ENCODE results near the gene TMEM222. TPM values are rescaled to one million over a fixed set of nuclear protein-coding genes. Genes with fewer than 3 reads are reported as not detected.

The TMEM222 gene
- total RNA-seq, 1 experiment from 2014 or later = 28.7 TPM

DNA sequence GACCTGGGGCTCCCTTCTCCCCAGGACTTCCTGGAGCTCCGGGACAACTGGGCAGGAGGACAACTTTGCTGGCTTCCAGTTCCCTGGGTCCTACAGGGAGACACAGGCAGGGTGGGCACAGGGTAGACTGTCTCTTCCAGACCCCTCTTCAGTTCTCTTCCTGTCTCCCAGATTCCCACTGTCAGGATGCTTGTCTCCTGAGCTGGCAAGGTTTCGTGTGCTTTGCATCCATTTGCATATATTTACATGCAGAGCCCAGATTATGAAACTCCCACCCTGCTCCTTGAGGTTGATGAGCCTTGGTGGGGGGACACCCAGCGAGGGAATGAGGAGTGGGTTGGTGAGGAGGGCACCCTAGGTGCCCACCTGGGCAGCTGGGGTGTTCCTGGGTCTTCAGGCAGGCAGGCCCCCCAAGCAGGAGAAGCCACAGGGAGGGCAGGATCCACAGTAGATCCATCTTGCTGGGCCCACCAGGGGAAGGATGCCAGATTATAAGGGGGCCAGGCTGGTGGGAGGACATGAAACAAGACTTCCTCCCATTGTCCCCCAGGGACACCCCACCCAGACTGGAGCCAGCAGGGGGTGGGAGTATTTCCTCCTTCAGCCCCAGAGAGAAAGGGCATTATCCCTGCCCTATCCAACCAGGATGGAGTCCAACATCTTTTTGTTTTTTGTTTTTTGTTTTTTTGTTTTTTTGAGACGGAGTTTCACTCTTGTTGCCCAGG lies 52.6 kb downstream of the TMEM222 start, which contains the start of gene FCN3 (continued):
- TF ChIP-seq NFATC4 (CRISPR knock-in tag; IDR thresholded peaks at IDR 0.05) (no peak), FOXK1 (CRISPR knock-in tag; IDR thresholded peaks at IDR 0.05) (no peak), SP1 (CRISPR knock-in tag; conservative IDR thresholded peaks at IDR 0.05) (no peak), NR1H2 (CRISPR knock-in tag; IDR thresholded peaks at IDR 0.05) (no peak), CDX4 (CRISPR knock-in tag; IDR thresholded peaks at IDR 0.05; ENCODE audit: borderline replicate concordance) (no peak), SMAD4 (CRISPR knock-in tag; IDR thresholded peaks at IDR 0.05) (no peak), USF2 (CRISPR knock-in tag; IDR thresholded peaks at IDR 0.05) (no peak), ELF4 (CRISPR knock-in tag; IDR thresholded peaks at IDR 0.05; ENCODE audit: low read depth) (no peak), KAT7 (CRISPR knock-in tag; IDR thresholded peaks at IDR 0.05; ENCODE audit: borderline replicate concordance) (no peak)
- TF ChIP-seq, protein P1, sequence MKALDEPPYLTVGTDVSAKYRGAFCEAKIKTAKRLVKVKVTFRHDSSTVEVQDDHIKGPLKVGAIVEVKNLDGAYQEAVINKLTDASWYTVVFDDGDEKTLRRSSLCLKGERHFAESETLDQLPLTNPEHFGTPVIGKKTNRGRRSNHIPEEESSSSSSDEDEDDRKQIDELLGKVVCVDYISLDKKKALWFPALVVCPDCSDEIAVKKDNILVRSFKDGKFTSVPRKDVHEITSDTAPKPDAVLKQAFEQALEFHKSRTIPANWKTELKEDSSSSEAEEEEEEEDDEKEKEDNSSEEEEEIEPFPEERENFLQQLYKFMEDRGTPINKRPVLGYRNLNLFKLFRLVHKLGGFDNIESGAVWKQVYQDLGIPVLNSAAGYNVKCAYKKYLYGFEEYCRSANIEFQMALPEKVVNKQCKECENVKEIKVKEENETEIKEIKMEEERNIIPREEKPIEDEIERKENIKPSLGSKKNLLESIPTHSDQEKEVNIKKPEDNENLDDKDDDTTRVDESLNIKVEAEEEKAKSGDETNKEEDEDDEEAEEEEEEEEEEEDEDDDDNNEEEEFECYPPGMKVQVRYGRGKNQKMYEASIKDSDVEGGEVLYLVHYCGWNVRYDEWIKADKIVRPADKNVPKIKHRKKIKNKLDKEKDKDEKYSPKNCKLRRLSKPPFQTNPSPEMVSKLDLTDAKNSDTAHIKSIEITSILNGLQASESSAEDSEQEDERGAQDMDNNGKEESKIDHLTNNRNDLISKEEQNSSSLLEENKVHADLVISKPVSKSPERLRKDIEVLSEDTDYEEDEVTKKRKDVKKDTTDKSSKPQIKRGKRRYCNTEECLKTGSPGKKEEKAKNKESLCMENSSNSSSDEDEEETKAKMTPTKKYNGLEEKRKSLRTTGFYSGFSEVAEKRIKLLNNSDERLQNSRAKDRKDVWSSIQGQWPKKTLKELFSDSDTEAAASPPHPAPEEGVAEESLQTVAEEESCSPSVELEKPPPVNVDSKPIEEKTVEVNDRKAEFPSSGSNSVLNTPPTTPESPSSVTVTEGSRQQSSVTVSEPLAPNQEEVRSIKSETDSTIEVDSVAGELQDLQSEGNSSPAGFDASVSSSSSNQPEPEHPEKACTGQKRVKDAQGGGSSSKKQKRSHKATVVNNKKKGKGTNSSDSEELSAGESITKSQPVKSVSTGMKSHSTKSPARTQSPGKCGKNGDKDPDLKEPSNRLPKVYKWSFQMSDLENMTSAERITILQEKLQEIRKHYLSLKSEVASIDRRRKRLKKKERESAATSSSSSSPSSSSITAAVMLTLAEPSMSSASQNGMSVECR (CRISPR knock-in tag; IDR thresholded peaks at IDR 0.05; ENCODE audit: borderline replicate concordance) = no peak

- no peaks in the 10 kb centered on the region for H3K9me3 Mint-ChIP-seq
- no peak overlapping the region for H3K4me3 Mint-ChIP-seq
- H3K36me3 Mint-ChIP-seq = no peaks in the 10 kb centered on the region
- H3K27ac Mint-ChIP-seq = no peak overlapping the region
- TF ChIP-seq ELF4 (CRISPR knock-in tag; IDR thresholded peaks at IDR 0.05; ENCODE audit: low read depth) (no peak), GABPB1 (CRISPR knock-in tag; IDR thresholded peaks at IDR 0.05) (no peak), ZNF425 (CRISPR knock-in tag; conservative IDR thresholded peaks at IDR 0.05) (no peak), IRF2 (CRISPR knock-in tag; IDR thresholded peaks at IDR 0.05; ENCODE audit: borderline replicate concordance, low read depth) (no peak), ZBTB21 (CRISPR knock-in tag; IDR thresholded peaks at IDR 0.05; ENCODE audit: borderline replicate concordance) (no peak), ATF3 (CRISPR knock-in tag; conservative IDR thresholded peaks at IDR 0.05) (no peak), FOXJ3 (CRISPR knock-in tag; IDR thresholded peaks at IDR 0.05; ENCODE audit: borderline replicate concordance) (no peak), ZNF317 (CRISPR knock-in tag; IDR thresholded peaks at IDR 0.05; ENCODE audit: borderline replicate concordance, low read depth) (no peak), MYBL2 (CRISPR knock-in tag; IDR thresholded peaks at IDR 0.05) (no peak), ESRRA (CRISPR knock-in tag; IDR thresholded peaks at IDR 0.05; ENCODE audit: borderline replicate concordance) (no peak), ZSCAN18 (CRISPR knock-in tag; IDR thresholded peaks at IDR 0.05) (no peak), ZNF263 (CRISPR knock-in tag; IDR thresholded peaks at IDR 0.05; ENCODE audit: low read depth) (no peak)
- TF ChIP-seq, protein P2, sequence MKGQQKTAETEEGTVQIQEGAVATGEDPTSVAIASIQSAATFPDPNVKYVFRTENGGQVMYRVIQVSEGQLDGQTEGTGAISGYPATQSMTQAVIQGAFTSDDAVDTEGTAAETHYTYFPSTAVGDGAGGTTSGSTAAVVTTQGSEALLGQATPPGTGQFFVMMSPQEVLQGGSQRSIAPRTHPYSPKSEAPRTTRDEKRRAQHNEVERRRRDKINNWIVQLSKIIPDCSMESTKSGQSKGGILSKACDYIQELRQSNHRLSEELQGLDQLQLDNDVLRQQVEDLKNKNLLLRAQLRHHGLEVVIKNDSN (CRISPR knock-in tag; IDR thresholded peaks at IDR 0.05) = no peak
- ChIA-PET CTCF (interaction anchor here (0.7 to 2.2 kb wide), 7 partner anchors 9 to 178 kb away, joined by 3 to 11 read pairs (median 4); no protein-coding TSS in a partner anchor), POLR2A (interaction anchor here (0.7 kb wide), 1 partner anchor 9 kb away, joined by 3 read pairs; no protein-coding TSS in a partner anchor)
- DNase-seq (ENCODE audit: low spot score) (no peak), ATAC-seq (no peak)
- peaks cover 20% of the 10 kb centered on the region for H3K27me3 Mint-ChIP-seq (ENCODE audit: low read depth)
- 0 out of 2 replicates have a peak, but pooled peaks cover 6% of the 10 kb centered on the region for H3K4me1 Mint-ChIP-seq
Measured at GRCh38 chr1:27377760-27378495, 56.0 kb downstream of the TMEM222 start.
